GM18873 (cell line): ENCODE results near the gene EIF2B1.
"Not testable (repeated sequence)": the region's sequence is repeated elsewhere in the genome, so short reads cannot be mapped to it uniquely, and the experiment has no call there.

Experiments
- ATAC-seq: cut with Tn5 transposase; IDR thresholded peaks from one replicate; pipeline ENCODE4 v1.9.1; 2021; ENCODE audit warnings: mild to moderate bottlenecking, moderate library complexity, moderate number of reproducible peaks; ENCODE audit not compliant: unreplicated experiment, low FRiP score

EIF2B1 gene

GRCh38 chr12:123621101-123621500, 12.4 kb downstream of the EIF2B1 start:
- ATAC-seq, result no peak

DNA sequence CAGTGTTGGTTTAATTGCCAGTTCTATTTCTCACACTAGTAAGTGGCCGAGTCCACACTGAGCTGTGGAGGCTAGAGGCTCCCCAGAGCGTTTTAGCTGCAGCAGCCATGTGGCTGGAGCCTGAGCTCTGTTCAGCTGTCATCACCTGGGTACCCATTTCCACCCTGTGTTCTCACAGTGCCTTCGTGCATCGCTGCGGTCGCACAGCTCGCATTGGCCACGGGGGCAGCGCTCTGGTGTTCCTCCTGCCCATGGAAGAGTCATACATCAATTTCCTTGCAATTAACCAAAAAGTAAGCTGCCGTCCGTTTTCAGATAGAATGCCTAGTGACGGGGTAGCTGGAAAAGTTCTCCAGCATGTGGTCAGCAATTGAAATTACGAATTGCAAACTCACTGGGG, 15.9 kb downstream of the EIF2B1 start:
- no peak for ATAC-seq

DNA sequence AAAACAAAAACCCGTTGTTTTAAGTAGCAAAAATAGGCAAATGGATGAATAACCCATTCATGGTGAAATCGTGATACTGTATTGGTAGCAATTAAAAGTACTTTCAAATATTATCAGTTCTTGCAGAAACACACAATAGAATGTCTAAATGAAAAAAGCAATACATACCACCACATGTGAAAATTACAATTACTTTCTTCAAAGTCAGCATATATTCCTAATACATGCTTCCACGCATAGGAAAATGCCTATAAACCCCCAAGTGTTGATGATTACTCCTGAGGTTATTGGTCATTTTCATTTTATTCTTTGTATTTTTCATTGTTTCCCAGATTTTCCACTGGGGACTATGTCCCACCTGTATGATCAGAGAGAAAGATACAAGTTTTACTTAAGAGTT, 16.3 kb downstream of the EIF2B1 start:
- ATAC-seq, result no peak

- no peak for ATAC-seq
Observed at GRCh38 chr12:123614531-123614930, 19.0 kb downstream of the EIF2B1 start.

DNA sequence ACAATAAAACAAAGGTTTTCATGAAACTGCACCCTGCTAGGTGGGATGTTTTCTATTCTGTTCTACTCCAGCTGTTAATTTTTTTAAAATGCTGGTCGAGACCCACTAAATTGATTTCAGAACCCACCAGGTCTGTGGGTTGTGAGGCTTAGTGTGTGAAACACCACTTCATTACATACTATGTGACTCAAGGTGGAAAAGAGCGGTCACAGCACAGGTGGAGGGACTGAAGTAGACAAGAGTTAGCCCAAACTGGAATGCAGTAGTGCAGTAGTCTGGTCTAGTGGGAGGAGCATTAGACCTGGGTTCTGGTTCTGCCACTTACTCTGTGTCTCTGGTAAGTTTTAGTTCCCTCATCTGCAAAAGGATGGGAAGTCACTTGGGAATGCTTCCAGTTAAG, 19.4 kb downstream of the EIF2B1 start:
- ATAC-seq, result no peak

- no peak for ATAC-seq
Observed at GRCh38 chr12:123608182-123608581, 25.3 kb downstream of the EIF2B1 start.

DNA sequence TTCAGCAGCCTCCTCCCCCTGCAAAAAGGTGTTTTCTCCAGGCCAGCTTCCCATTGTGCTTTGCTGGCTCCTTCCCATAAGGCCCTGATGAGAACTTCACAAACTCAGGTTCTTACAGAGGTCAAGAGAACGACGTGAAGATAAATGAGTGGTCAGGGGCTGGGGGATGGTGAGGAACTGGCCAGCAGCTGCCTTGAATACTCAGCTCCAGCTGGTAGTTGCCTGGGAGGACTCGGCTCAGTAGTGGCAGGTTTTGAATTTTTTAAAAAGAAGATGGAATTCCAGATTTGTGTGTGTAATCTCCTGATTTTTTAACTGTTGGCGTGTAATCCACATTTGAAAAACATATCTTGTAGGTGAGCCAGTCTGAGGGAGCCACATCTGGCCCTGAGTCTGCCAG, 25.7 kb downstream of the EIF2B1 start:
- no peak for ATAC-seq

- ATAC-seq, result not testable (repeated sequence)
Observed at GRCh38 chr12:123603495-123603894, 30.0 kb downstream of the EIF2B1 start.

- no peak for ATAC-seq
Observed at GRCh38 chr12:123602651-123603195, 30.8 kb downstream of the EIF2B1 start.

GRCh38 chr12:123601602-123602489, 31.6 kb downstream of the EIF2B1 start, which contains the start of gene DDX55:
DDX55 (plus strand) TSS chr12:123602099; CDS start chr12:123602149, 50 bp downstream.
- ATAC-seq, result peak; percentile 72

DNA sequence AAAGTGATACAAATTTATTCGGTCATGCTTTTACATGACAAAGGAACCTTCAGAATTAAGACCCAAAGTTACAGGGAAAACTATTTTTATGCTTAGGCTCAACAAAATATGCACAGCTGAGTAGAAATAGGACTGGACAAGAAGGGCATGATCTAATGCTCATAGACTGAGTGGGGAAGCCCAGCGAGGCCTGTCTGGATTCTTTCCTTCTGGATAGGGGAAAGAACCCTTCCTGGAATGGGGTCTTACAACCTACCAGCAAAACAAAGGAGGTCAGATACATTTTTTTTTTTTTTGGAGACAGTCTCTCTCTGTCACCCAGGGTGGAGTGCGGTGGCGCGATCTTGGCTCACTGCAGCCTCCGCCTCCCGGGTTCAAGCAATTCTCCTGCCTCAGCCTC, 33.8 kb downstream of the EIF2B1 start:
- ATAC-seq, result no peak

GRCh38 chr12:123599310-123599709, 34.2 kb downstream of the EIF2B1 start:
- no peak for ATAC-seq

DNA sequence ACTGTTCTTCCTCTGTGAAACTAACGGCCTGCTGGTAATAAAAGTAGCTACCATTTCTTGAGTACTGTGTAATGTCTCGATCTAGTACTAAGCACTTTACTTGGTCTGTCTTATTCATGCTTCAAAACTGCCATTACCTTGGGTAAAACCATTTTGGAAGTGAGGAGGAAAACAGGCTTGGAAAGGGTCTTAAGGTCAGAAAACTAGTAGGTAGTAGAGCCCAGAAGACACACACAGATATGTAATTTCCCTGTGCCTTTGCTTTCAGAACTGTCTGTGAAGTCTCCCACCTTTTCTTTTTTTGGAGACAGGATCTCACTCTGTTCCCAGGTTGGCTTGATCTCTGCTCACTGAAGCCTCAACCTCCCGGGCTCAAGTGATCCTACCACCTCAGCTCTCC, 35.0 kb downstream of the EIF2B1 start:
- no peak for ATAC-seq

- ATAC-seq, result no peak
Observed at GRCh38 chr12:123597100-123597499, 36.4 kb downstream of the EIF2B1 start.

- no peak for ATAC-seq
Observed at GRCh38 chr12:123595729-123596128, 37.8 kb downstream of the EIF2B1 start.

- ATAC-seq, result no peak
Observed at GRCh38 chr12:123591702-123592481, 41.6 kb downstream of the EIF2B1 start.

DNA sequence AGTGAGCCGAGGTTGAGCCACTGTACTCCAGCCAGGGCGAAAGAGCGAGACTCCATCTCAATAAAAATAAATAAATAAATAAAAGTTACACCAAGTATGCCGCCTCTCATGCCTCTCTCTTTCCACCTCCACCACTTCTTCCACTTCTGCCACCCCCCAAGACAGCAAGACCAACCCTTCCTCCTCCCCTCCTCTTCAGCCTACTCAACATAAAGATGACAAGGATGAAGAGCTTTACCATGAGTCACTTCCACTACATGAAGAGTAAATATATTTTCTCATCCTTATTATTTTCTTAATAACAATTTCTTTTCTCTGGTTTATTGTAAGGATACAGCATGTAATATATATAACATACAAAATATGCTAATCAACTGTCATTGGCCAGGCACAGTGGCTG, 52.7 kb downstream of the EIF2B1 start:
- ATAC-seq, result no peak

DNA sequence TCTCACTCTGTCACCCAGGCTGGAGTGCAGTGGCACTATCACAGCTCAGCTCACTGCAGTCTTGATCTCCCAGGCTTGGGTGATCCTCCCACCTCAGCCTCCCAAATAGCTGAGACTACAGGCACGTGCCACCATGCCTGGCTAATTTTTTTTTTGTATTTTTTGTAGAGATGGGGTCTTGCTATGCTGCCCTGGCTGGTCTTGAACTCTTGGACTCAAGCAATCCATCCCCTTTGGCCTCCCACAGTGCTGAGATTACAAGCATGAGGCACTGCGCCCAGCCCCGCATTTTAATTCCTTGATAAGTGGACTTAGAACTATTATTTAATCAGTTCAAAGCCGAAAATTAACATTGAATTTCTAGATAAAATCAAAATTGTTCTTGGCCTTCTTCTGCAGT, 54.7 kb downstream of the EIF2B1 start:
- ATAC-seq, result not testable (repeated sequence)

- no peak for ATAC-seq
Observed at GRCh38 chr12:123578243-123578642, 55.2 kb downstream of the EIF2B1 start.

GRCh38 chr12:123576611-123577010, 56.9 kb downstream of the EIF2B1 start:
- ATAC-seq, result no peak

DNA sequence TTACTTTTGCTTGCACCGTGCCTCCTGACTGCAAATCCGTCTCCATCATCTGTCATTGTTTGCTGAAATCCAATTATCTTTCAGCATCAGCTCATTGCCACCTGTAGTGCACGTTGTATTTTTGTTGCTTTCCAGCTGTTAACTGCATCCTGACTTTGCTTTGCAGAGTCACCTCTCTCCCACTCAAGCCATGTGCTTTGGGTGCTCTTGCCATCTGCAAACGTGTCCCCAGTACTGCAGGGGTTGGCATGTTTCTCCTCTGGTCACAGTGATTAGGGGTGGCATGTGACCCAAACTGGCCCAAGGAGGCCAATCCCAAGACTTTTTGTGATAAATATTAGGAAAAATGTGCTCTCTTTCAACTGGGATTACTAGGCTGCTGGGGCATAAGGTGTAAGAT, 59.6 kb downstream of the EIF2B1 start:
- no peak for ATAC-seq
